GM18499 (cell line): ENCODE data around the gene FAM184B.
"Not testable (repeated sequence)": the region's sequence is repeated elsewhere in the genome, so short reads cannot be mapped to it uniquely, and the experiment has no call there.

Source experiments
- ATAC-seq: cut with Tn5 transposase; IDR thresholded peaks from one replicate; pipeline ENCODE4 v1.9.1; 2021; ENCODE audit warnings: moderate number of reproducible peaks; ENCODE audit not compliant: insufficient read depth, unreplicated experiment

Gene FAM184B

DNA sequence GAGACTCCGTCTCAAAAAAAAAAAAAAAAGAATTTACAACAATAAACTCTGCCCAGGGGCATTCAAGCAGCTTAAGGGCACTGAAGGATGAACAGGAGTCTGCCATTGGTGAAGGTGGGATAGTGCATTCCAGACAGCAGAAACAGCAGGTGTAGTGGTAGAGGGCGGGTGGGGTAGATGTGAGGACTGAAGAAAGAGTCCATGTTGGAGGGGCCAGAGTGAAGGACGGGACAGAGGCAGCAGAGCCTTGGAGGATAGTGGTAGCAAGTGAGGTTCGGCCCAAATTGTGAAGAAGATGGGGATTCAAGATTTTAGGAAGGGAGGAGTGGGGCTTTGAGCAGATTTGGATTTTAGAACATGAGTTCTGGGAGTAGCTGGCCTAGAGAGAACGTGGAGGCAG lies 91.3 kb downstream of the FAM184B start:
- ATAC-seq = no peak

DNA sequence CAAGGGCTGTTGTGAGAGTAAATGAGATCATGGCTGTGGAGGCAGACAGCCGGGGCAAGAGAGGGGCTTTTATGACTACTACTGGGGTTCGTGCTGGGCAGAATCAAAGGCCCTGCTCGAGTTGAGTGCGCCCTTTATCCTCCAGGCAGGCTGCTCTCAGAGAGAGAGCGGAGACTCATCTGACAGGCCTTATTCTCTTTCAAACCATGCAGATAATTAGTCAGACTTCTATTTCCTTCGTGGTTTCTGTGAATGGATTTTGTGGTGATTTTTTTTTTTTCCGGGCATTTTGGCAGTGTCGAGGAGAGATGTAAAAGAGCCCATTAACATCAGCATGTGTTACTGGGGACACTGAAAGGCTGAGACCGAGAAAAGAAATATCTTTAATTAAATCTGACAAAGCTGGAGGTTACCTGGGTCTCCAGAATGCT lies 93.4 kb downstream of the FAM184B start:
- no peak for ATAC-seq

DNA sequence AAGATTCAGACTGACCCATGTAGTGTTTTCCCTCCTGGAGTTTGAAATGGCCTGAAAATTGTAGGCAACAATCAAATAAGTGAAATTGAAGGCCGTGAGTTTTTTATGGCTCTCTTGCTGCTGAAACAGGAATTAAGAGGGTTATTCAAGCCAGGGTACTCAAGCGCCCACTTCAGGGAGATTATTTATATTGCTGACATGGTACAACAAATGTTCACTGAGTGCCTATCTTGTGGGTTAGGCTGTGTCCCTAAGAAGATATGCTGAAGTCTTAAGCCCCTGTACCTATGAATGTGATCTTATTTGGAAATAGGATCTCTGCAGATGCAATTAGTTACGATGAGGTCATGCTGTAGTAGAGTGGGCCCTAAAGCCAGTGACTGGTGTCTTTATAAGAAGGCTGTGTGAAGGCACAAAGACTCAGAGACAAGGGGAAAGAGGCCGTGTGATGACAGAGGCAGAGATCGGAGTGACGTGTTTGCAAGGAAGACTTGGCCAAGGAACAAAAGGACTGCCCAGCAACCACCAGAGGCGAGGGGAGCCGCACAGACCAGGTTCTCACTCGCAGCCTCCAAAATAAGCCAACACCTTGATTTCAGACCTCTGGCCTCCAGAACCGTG lies 94.1 kb downstream of the FAM184B start:
- ATAC-seq = no peak

DNA sequence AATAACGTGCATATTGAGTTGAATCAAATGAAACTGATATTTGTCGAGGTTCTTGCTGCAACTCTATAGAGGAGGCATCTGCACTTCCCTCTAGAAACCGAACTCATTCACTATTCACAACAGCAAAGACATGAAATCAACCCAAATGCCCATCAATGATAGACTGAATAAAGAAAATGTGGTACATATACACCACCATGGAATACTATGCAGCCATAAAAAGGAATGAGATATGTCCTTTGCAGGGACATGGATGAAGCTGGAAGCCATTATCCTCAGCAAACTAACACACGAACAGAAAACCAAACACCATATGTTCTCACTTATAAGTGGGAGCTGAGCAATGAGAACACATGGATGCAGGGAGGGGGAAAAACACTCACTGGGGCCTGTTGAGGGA lies 96.8 kb downstream of the FAM184B start:
- ATAC-seq = not testable (repeated sequence)

DNA sequence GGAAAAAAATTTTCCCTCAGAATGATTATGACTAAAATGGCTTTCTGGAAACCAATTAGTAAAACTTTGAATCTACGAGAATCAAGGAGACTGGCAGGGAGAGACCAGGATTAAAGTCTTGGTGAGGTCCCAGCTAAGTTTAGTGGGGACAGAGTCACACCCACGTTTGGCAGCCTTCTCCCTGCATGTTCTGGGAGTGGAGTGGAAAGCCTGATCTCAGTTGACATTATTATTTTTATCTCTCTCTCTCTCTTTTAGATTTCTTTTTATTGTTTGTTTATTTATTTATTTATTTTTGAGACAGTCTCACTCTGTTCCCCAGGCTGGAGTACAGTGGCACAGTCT lies 99.2 kb downstream of the FAM184B start:
- no peak for ATAC-seq

DNA sequence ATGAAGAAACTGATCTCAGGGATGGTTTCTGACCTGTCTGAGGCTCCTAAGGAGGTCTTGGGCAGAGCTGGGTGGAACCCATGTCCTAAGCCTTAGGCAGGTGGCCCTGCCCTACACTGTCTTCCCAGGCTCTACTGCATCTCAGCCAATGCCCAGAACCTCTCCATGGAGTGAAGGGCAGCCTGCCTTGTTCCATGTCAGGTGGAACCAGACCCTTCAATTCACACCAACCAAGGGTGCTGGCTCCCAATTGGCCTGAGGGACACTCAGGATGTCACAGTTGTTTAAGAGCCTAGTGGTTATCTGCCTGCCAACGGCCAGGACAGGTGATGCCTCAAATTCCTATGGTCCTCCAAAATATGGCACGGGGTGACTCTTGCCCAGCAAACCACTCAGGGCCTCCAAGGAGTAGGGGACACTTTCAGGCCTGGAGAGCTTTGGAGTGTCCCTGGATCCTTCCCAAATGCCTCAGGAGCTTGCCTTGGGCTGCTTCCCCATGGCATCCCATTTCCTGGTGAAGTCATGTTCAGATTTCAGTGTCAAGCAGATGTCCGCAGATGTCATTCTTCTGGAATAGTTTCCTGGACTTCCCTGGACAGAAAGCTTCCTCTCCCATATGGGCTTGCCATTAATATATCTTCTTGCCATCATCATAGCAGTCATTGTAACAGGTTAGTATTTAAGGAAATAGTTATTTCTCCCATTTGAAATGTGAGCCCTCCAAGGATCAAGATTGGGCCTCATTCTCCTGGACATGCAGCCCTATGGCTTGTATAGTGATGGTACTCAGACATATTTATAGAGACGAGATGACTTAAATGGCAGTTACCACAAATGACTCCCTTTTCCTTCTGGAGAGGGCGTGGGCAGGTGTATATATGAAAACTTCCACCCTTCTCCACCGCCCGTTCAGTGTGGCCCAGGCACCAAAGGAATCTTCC lies 99.9 kb downstream of the FAM184B start:
- no peak for ATAC-seq

DNA sequence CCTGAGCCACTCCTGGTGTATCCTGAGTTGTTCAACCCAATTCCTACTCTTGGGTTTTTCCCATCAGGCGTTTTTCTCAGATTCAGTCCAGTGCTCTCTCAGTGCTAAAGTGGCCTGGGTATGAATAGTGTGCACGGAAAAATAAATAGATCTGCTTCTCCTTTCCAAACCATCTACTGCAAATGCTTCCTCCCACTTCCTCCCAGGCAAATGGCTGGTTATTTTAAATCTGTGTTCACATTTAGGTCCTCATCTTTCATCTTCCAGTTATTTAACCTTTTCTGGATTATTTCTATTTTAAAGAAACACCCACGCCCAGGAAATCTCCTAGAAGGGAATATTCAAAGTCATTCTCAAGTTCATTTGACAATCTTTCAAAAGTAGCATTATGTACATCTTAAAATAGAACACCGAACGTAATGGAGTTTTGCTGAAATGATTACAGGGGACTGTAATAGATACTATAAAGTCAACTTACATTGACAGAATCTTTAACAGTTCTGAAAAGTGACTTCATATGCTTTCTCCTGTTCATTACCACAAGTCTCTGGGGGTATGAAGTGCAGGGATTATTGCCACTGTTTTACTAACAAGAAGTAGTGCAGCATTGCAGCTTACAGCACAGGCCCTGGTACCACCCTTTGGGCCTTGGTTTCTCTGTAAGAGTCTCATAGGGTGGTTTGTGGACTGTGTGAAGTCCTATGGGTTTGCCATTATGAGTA lies 100.7 kb downstream of the FAM184B start:
- ATAC-seq = no peak

DNA sequence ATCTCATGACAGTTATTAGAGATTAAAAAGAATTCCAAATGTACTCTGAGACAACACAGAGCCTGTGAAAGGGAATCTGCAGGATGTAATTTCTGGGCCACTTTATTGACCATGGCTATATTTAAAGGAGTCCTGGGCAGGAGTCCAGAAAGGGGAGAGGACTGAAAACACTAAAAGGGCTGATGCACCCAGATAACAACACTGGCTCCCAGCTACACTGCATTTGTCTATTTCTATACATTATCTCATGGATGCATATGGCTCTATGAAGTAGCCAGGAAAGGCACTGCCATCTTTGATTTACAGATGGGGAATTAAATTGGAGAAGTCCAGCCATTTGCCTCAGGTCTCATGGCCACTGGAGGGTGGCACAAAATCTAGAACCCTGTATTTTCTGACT lies 111.0 kb downstream of the FAM184B start:
- no peak for ATAC-seq

DNA sequence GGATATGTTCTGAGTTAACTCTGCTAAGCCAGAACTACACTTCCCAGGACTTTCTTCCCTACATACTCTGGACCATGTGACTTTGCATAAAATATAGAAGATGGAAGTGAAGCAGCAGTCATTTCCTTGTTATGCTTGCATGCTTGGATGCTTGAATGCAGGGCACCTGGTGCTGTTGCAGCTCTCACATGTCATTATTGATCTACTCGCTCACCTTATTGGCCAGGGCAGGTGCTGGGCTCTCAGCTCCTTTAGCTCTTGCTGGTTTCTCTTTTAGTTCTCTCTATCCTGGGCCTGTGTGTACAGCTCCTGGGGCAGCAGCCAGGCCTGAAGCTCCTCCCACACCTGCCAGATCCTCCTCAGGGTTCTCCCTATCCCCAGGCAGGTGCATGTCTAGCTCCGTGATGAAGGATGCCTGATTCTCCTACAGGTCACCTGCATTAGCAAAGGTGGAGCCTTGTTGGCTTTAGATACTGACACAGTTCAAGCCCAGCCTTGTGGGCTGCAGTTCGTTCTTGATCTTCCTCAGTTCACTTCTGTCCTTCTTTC lies 113.7 kb downstream of the FAM184B start:
- ATAC-seq = no peak

DNA sequence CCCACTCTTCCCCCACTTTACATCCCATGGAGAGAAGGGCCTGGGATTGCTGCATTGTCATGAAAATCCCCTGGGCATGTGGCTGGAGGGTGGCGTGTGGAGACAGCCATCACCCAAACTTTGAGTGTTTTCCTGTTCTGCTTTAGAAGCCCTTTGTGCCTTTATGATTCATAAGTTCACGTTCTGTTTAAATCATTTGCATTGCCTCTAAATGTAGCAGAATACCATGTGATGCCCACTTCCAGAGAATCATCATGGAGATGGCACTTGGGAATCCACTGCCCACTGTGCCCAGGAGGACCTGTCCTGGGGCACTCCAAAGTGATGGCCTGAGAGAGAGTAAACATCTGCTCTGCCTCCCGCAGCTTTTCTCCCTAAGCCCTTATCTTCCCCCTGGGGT lies 114.2 kb downstream of the FAM184B start:
- ATAC-seq = no peak

DNA sequence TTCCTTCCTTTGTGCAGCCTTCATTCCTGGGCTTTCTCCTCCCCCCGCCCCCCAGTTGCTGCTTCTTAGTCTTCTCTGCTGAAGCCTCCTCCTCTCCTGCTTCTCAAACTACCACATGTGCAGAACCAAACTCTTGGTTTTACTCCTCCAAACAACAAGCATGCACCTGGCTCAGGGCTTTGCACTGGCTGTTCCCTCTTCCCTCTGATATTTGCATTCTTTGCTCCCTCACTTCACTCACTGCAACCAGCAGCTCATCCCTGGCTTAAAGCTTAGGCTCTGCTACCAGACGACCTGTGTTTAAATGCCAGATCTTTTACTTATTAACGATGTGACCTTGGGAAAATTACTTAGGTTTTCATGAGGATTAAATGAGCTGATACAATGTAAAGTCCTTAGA lies 115.6 kb downstream of the FAM184B start:
- ATAC-seq = no peak

DNA sequence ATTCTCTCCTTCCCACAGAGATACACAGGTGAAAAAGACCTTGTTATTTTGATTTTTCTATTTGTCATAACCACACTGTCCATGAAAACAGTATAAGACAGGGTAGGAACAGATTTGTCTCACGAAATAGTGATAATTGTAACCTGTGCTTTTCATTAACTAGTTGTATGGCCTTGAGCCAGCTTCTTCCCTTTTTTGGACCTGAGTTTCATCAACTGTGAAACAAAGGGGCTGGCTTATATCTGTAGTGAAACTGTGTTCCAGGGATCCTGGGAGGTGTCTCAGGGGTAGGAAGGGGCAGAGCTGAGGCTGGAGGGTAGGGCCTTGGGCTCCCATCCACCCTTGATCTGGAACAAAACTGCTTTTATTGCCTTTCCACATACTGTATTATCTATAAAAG lies 116.1 kb downstream of the FAM184B start:
- no peak for ATAC-seq

DNA sequence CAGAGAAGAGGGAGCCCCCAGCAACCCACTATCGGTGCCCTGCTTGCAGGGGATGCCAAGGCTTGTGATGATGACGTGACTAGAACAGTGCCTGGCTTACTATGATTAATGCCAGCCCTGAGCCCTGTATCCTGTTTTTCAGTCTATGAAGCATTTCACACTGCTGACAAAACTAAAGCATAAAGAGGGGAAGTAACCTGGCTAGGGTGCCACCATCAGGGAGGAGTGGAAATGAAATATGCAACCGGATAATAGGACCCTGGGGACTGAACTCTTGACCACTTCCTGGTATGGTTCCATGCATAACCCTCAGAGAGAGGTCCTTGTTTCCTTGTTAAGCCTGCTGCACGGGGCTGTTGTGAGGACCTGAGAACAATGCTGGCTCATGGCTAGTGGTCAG lies 116.7 kb downstream of the FAM184B start:
- ATAC-seq = peak; percentile 86

DNA sequence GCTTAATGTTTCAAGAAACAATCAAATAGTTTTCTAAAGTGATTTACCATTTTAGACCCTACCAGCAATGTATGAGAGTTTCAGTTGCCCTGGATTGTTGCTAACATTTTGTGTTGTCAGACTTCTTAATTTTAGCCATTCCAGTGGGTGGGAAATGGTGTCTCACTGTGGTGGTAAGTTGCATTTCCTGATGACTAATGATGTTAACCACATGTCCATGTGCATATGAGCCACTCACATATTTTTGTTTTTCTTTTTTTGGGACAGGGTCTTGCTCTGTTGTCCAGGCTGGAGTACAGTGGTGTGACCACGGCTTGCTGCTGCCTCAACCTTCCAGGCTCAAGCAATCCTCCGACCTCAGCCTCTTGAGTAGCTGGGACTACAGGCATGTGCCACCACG lies 118.7 kb downstream of the FAM184B start:
- ATAC-seq = no peak

DNA sequence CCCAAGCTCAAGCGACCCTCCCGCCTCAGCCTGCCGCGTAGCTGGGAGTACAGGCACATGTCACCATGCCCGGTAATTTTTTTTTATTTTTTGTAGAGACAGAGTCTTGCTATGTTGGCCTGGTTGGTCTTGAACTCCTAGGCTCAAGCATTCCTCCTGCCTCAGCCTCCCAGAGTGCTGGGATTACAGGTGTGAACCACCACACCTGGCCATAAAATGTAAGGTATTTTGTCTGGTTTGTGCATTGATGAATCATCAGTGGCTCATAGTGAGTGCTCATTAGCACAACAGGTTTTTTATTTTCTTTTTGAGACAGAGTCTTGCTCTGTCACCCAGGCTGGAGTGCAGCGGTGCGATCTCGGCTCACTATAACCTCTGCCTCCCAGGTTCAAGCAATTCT lies 122.2 kb downstream of the FAM184B start:
- not testable (repeated sequence) for ATAC-seq

DNA sequence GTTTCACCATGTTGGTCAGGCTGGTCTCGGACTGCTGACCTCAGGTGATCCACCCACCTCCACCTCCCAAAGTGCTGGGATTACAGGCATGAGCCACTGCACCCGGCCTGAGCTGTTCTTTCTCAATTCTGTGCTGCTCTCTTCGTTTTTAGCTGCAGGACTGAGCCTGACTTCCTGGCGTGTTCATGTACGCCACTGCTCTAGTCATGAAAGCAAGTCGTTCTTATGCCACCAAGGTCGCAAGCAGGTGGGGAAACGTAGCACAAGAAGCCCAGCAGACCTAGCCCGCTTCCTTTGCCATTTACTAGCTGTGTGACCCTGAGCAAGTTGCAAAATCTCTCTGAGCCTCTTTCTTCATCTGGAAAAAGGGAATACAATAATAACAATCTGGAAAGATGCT lies 123.6 kb downstream of the FAM184B start:
- ATAC-seq = no peak

DNA sequence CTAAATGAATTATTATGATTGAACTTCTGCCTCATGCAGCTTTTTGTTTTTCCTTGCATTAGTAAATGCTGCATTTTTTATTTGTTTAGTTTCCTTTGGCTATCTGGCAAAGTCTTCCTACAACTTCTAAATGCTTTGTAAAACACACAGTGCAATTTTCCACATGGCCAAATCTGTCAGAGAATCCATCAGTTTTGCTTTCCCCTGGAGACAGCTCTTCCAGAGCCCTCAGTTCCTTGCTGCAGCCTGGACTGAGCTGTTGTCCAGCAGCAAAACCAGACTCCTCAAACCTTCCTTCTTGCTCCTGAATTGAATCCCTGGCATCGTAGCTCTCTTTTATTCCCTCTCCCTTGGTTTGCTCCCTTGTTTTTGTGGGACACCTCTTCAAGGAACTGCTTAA lies 124.3 kb downstream of the FAM184B start:
- ATAC-seq = no peak

DNA sequence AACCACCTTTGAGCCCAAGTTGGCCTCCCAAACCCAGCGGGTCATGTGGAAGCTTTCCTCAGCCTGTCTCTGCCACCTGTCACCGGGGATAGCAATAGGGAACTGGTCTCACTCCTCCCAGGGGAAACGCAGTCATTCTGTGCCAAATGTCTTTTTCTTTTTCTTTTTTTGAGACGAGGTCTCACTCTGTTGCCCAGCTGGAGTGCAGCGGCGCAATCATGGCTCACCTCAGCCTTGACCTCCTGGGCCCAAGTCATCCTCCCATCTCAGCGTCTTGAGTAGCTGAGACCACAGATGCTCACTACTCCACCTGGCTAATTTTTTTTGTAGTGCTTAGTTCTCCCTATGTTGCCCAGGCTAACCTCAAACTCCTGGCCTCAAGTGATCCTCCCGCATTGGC lies 126.7 kb downstream of the FAM184B start:
- ATAC-seq = no peak

DNA sequence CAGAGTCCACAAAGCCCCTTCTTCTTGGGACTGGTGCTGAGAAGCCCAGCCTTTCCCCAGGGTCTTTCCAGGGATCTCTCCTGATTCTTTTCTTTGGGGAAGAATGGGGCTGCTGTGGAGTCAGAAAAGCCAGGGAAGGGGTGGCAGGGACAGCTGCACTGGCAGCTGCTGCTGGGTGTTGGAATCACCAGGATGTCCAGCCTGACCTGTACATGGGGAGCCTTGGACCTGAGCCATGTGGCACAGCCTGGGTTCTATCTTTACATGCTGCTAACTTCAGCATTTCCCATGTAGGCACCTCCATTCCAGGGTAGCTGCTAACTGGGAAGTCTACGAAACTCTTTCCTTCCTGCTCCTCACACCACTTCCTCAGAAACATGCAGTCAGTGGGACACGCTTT lies 131.0 kb downstream of the FAM184B start:
- ATAC-seq = no peak

DNA sequence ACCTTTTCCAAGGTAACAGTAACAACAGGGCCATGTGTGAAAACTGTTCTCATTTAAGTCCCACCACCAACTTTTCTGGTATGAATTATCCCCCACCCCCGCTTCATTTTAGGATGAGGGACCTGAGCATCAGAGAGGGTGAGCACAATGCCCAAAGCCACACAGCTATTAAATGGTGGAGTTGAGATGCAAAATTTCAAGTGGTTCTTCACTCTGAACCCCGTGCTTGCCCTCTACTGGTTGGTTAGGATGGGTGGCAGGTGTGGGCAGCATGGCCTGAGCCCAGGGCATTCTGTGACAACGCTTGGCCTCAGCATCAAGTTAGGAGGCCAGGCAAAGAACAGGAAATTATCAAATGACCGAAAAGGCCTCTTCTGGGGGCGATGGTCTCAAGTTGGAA lies 133.5 kb downstream of the FAM184B start:
- ATAC-seq = no peak
